Measurements from ENCODE around the gene SMPX. TPM values are rescaled to one million over a fixed set of nuclear protein-coding genes. Genes with fewer than 3 reads are reported as not detected.
A peak's percentile ranks its signal among the peaks of the same experiment; 100 is the strongest.

SMPX gene
- total and polyA plus RNA-seq, 2 experiments from 2014 or later: not detected

DNA sequence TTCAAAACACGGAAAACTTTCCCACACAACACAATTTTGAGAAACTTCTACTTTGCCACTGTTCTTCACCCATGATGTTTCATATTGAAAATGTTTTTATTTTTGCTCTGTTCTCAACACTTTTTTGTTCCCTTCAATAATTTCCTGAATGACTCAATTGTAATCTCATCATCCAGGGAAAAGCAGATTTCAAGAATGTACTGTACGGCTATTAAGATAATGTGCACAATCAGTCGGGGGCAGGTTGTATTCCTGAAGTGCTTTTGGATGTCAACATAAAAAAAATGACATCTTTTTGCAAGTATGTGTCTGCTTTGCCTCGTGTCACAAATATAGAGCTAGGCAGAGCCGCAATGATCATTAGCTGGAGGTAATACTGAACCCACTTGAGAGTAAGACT, 9.7 kb downstream of the SMPX start:
- Mint-ChIP-seq H3K36me3 (ENCODE audit: low read depth) (no peaks in the 10 kb centered on the region), H3K27ac (no peak overlapping the region), H3K4me3 (no peak overlapping the region), H3K4me1 (peaks cover 31% of the 10 kb centered on the region), H3K27me3 (ENCODE audit: insufficient read depth, low read depth, poor library complexity) (no peaks in the 10 kb centered on the region), H3K9me3 (no peaks in the 10 kb centered on the region)
- Histone ChIP-seq H4K20me1 (replicated peaks; ENCODE audit: insufficient read depth) (no peaks in the 10 kb centered on the region), H3K4me1 (ENCODE audit: insufficient read depth) (peaks cover 26% of the 10 kb centered on the region), H3K36me3 (ENCODE audit: insufficient read depth) (no peaks in the 10 kb centered on the region), H3K27ac (ENCODE audit: low read depth) (no peak overlapping the region), H3F3A (replicated peaks; ENCODE audit: low read depth) (no peaks in the 10 kb centered on the region), H3K4me2 (peak overlapping the region; percentile 70), H2AFZ (no peak overlapping the region), H3K4me3 (no peak overlapping the region), H3K9me2 (ENCODE audit: insufficient read depth) (no peaks in the 10 kb centered on the region), H3K27me3 (ENCODE audit: insufficient read depth) (no peaks in the 10 kb centered on the region), H3K79me2 (replicated peaks; ENCODE audit: insufficient read depth) (no peaks in the 10 kb centered on the region)
- DNase-seq (ENCODE audit: low spot score) (no peak), ATAC-seq (no peak)
- TF ChIP-seq, protein P1, sequence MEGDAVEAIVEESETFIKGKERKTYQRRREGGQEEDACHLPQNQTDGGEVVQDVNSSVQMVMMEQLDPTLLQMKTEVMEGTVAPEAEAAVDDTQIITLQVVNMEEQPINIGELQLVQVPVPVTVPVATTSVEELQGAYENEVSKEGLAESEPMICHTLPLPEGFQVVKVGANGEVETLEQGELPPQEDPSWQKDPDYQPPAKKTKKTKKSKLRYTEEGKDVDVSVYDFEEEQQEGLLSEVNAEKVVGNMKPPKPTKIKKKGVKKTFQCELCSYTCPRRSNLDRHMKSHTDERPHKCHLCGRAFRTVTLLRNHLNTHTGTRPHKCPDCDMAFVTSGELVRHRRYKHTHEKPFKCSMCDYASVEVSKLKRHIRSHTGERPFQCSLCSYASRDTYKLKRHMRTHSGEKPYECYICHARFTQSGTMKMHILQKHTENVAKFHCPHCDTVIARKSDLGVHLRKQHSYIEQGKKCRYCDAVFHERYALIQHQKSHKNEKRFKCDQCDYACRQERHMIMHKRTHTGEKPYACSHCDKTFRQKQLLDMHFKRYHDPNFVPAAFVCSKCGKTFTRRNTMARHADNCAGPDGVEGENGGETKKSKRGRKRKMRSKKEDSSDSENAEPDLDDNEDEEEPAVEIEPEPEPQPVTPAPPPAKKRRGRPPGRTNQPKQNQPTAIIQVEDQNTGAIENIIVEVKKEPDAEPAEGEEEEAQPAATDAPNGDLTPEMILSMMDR (conservative IDR thresholded peaks at IDR 0.05; ENCODE audit: low read depth in 2 of 2): no peak
- TF ChIP-seq CREB1 (CRISPR knock-in tag; IDR thresholded peaks at IDR 0.05; ENCODE audit: low read depth) (no peak), EZH2 (IDR thresholded peaks at IDR 0.05; ENCODE audit: low read depth, unreplicated experiment) (no peak), ZNF114 (CRISPR knock-in tag; IDR thresholded peaks at IDR 0.05) (no peak), NANOG (IDR thresholded peaks at IDR 0.05; ENCODE audit: borderline replicate concordance) (no peak)
- TF ChIP-seq, protein P2, sequence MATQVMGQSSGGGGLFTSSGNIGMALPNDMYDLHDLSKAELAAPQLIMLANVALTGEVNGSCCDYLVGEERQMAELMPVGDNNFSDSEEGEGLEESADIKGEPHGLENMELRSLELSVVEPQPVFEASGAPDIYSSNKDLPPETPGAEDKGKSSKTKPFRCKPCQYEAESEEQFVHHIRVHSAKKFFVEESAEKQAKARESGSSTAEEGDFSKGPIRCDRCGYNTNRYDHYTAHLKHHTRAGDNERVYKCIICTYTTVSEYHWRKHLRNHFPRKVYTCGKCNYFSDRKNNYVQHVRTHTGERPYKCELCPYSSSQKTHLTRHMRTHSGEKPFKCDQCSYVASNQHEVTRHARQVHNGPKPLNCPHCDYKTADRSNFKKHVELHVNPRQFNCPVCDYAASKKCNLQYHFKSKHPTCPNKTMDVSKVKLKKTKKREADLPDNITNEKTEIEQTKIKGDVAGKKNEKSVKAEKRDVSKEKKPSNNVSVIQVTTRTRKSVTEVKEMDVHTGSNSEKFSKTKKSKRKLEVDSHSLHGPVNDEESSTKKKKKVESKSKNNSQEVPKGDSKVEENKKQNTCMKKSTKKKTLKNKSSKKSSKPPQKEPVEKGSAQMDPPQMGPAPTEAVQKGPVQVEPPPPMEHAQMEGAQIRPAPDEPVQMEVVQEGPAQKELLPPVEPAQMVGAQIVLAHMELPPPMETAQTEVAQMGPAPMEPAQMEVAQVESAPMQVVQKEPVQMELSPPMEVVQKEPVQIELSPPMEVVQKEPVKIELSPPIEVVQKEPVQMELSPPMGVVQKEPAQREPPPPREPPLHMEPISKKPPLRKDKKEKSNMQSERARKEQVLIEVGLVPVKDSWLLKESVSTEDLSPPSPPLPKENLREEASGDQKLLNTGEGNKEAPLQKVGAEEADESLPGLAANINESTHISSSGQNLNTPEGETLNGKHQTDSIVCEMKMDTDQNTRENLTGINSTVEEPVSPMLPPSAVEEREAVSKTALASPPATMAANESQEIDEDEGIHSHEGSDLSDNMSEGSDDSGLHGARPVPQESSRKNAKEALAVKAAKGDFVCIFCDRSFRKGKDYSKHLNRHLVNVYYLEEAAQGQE (IDR thresholded peaks at IDR 0.05; ENCODE audit: unreplicated experiment): no peak
- TF ChIP-seq, protein P3, sequence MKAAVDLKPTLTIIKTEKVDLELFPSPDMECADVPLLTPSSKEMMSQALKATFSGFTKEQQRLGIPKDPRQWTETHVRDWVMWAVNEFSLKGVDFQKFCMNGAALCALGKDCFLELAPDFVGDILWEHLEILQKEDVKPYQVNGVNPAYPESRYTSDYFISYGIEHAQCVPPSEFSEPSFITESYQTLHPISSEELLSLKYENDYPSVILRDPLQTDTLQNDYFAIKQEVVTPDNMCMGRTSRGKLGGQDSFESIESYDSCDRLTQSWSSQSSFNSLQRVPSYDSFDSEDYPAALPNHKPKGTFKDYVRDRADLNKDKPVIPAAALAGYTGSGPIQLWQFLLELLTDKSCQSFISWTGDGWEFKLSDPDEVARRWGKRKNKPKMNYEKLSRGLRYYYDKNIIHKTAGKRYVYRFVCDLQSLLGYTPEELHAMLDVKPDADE (IDR thresholded peaks at IDR 0.05): no peak

DNA sequence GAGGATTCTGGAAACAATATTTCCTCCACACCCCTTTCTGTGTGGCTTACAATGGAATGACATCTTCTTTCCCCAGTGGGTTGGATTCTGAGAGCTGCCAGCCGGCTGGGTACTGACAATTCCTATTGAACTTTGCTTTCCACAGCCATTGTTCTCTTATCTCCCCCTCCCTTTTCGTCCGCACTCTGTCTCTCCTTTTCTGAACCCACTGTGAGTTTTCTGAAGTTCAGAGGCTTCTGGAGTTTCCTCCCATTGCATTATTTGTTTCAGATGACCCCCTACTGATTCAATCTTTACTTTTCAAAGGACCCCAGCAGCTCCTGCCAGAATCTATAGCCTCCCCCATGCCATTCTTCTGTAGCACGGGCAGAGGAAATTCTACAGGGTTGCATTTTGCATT, 10.4 kb downstream of the SMPX start:
- Mint-ChIP-seq H3K4me3 (peak overlapping the region; percentile 49), H3K4me1 (peaks cover 33% of the 10 kb centered on the region), H3K27me3 (ENCODE audit: insufficient read depth, low read depth, poor library complexity) (no peaks in the 10 kb centered on the region), H3K36me3 (ENCODE audit: low read depth) (no peaks in the 10 kb centered on the region), H3K9me3 (no peaks in the 10 kb centered on the region), H3K27ac (no peak overlapping the region)
- no peak overlapping the region for H2AFZ ChIP-seq
- 0 out of 2 replicates have a peak overlapping the region, but pooled peaks have one; percentile 51 for H3K27ac ChIP-seq (ENCODE audit: low read depth)
- peaks cover 26% of the 10 kb centered on the region for H3K4me1 ChIP-seq (ENCODE audit: insufficient read depth)
- H3K27me3 ChIP-seq (ENCODE audit: insufficient read depth): no peaks in the 10 kb centered on the region
- no peaks in the 10 kb centered on the region for H3K79me2 ChIP-seq (replicated peaks; ENCODE audit: insufficient read depth)
- H4K20me1 ChIP-seq (replicated peaks; ENCODE audit: insufficient read depth): no peaks in the 10 kb centered on the region
- H3K9me2 ChIP-seq (ENCODE audit: insufficient read depth): no peaks in the 10 kb centered on the region
- peak overlapping the region; percentile 70 for H3K4me2 ChIP-seq
- peak overlapping the region; percentile 35 for H3K4me3 ChIP-seq
- no peaks in the 10 kb centered on the region for H3F3A ChIP-seq (replicated peaks; ENCODE audit: low read depth)
- H3K36me3 ChIP-seq (ENCODE audit: insufficient read depth): no peaks in the 10 kb centered on the region
- ATAC-seq (peak; percentile 79), DNase-seq (ENCODE audit: low spot score) (peak; percentile 26)
- TF ChIP-seq CREB1 (CRISPR knock-in tag; IDR thresholded peaks at IDR 0.05; ENCODE audit: low read depth) (no peak), EZH2 (IDR thresholded peaks at IDR 0.05; ENCODE audit: low read depth, unreplicated experiment) (no peak), JUNB (IDR thresholded peaks at IDR 0.05; ENCODE audit: unreplicated experiment) (no peak), POLR2AphosphoS5 (IDR thresholded peaks at IDR 0.05; ENCODE audit: low read depth) (no peak)
- TF ChIP-seq, protein P3 (IDR thresholded peaks at IDR 0.05): no peak
